Measurements from ENCODE around the gene SNX30.

SNX30 gene

DNA sequence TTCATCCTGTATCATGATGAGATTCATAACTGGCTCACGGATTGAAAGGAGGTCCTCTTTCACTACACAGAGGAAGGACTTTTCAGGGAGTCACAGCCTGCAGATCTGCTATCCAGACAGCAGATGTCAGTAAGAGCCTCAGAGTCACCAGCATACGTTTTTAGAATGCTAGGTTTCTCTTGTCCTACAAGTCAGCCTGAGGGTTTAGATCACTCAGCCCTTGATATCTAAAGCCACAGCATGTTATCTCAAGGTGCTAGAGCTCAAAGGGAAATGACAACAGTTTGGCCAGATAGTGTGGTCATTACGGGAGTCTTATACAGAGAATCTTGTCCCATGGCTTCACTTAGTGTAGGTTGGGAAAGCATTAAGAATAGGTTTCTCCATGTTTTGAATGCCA, 171.0 kb downstream of the SNX30 start:
- in situ Hi-C loops (cut with HindIII; ENCODE audit: low pct_unique_long_range_greater_than_20kb, low sequenced_read_pairs), result no loop called here
- TF ChIP-seq JUND (IDR thresholded peaks at IDR 0.05; ENCODE audit: low read depth), result no peak
- DNase-seq (ENCODE audit: low read depth in 1 of 2, low spot score in 1 of 2), result peak; percentile 44 to 82

Measured in T47D (cell line).